PC-3 (cell line): ENCODE measurements around the gene STXBP5L. TPM values are rescaled to one million over a fixed set of nuclear protein-coding genes. Genes with fewer than 3 reads are reported as not detected.
"Not testable (repeated sequence)": the region's sequence is repeated elsewhere in the genome, so short reads cannot be mapped to it uniquely, and the experiment has no call there.

Experiments
- ATAC-seq: fragments of 200-7000 bp; cut with Tn5 transposase; 2 replicates; pipeline ENCODE4 v1.9.1; 2020; ENCODE audit warnings: mild to moderate bottlenecking, moderate library complexity
- BruUV-seq: library from RNA; stranded (reverse); fragments of 400-500 nt; replicated peaks from 2 replicates; lab custom pipeline; 2021; lab: Mats Ljungman, UMichigan
- CTCF ChIA-PET: fragments of 300-600 bp; sonication (Branson Sonifier 250); formaldehyde crosslinking; loops from one replicate; lab custom pipeline; 2022; ENCODE audit warnings: antibody characterized with exemption; lab: Charles Lee
- POLR2A ChIA-PET: fragments of 300-600 bp; sonication (Branson Sonifier 250); formaldehyde crosslinking; loops from one replicate; lab custom pipeline; 2022; ENCODE audit warnings: antibody characterized with exemption; ENCODE audit not compliant: unreplicated experiment; lab: Charles Lee
- DNase-seq: peaks from one replicate; pipeline ENCODE4 v3.0.0-alpha.2; 2015
- H2AFZ ChIP-seq: fragments of 300-600 bp; sonication (generic); 2 replicates; pipeline ENCODE4 v1.6.0; 2016; ENCODE audit warnings: antibody characterized with exemption, low read length
- H3F3A ChIP-seq: fragments of 300-600 bp; sonication (generic); one replicate; pipeline ENCODE4 v1.6.0; 2017; ENCODE audit warnings: antibody characterized with exemption, low read length, control low read depth, mild to moderate bottlenecking; ENCODE audit not compliant: unreplicated experiment
- H3K27ac ChIP-seq: fragments of 300-600 bp; sonication (generic); 2 replicates; pipeline ENCODE4 v1.5.1; 2016; ENCODE audit warnings: mild to moderate bottlenecking, low read length
- H3K27me3 ChIP-seq: fragments of 300-600 bp; sonication (generic); 2 replicates; pipeline ENCODE4 v1.6.1; 2016; ENCODE audit warnings: low read length, mixed read lengths
- H3K36me3 ChIP-seq: fragments of 300-600 bp; sonication (generic); 2 replicates; pipeline ENCODE4 v1.6.1; 2016; ENCODE audit warnings: low read depth, mixed run types, low read length, mixed read lengths
- H3K4me1 ChIP-seq: fragments of 300-600 bp; sonication (generic); 2 replicates; pipeline ENCODE4 v1.5.1; 2016; ENCODE audit warnings: low read length; ENCODE audit not compliant: insufficient read depth
- H3K4me2 ChIP-seq: fragments of 300-600 bp; sonication (generic); 2 replicates; pipeline ENCODE4 v1.6.0; 2016; ENCODE audit warnings: low read length
- H3K4me3 ChIP-seq: fragments of 300-600 bp; sonication (generic); 2 replicates; pipeline ENCODE4 v1.5.1; 2016; ENCODE audit warnings: mild to moderate bottlenecking, low read length, mixed read lengths
- H3K79me2 ChIP-seq: fragments of 300-600 bp; sonication (generic); 2 replicates; pipeline ENCODE4 v1.6.1; 2017; ENCODE audit warnings: low read length, mixed read lengths
- H3K9ac ChIP-seq: fragments of 300-600 bp; sonication (generic); 2 replicates; pipeline ENCODE4 v1.6.0; 2016; ENCODE audit warnings: mild to moderate bottlenecking, low read length
- H3K9me2 ChIP-seq: fragments of 300-600 bp; sonication (generic); replicated peaks from 2 replicates; pipeline ENCODE4 v1.6.1; 2016; ENCODE audit warnings: mixed run types, low read length, mixed read lengths
- H3K9me3 ChIP-seq: fragments of 300-600 bp; sonication (generic); 2 replicates; pipeline ENCODE4 v1.6.1; 2016; ENCODE audit warnings: low read length, mixed read lengths
- H4K20me1 ChIP-seq: fragments of 300-600 bp; sonication (generic); 2 replicates; pipeline ENCODE4 v1.6.1; 2016; ENCODE audit warnings: low read length, mixed read lengths
- EZH2 ChIP-seq: fragments of 300-600 bp; sonication (generic); IDR thresholded peaks from one replicate; pipeline ENCODE4 v1.6.1; 2017; ENCODE audit warnings: antibody characterized with exemption, mild to moderate bottlenecking, low read length; ENCODE audit not compliant: unreplicated experiment
- EZH2phosphoT487 ChIP-seq: fragments of 300-600 bp; sonication (generic); IDR thresholded peaks from 2 replicates; pipeline ENCODE4 v1.6.1; 2018; ENCODE audit warnings: mild to moderate bottlenecking, antibody characterized with exemption, low read length, borderline replicate concordance
- intact Hi-C: fragments of 100-400 bp; cut with micrococcal nuclease; formaldehyde crosslinking; loops from 2 replicates; pipeline ENCODE4 v1.9.0; 2023
- total RNA-seq: library from RNA; depleted of rRNA; stranded (reverse); fragments of >200 nt; gene quantifications from 2 replicates; pipeline ENCODE4 v1.2.3, GENCODE V29; 2014
- TF ChIP-seq, protein P1 (sequence below): fragments of 300-600 bp; sonication (generic); conservative IDR thresholded peaks from 2 replicates; pipeline ENCODE4 v1.5.1; 2017; ENCODE audit warnings: antibody characterized with exemption, low read depth, mild to moderate bottlenecking, low read length

Gene STXBP5L
- total RNA-seq, 1 experiment from 2014 or later = not detected

DNA sequence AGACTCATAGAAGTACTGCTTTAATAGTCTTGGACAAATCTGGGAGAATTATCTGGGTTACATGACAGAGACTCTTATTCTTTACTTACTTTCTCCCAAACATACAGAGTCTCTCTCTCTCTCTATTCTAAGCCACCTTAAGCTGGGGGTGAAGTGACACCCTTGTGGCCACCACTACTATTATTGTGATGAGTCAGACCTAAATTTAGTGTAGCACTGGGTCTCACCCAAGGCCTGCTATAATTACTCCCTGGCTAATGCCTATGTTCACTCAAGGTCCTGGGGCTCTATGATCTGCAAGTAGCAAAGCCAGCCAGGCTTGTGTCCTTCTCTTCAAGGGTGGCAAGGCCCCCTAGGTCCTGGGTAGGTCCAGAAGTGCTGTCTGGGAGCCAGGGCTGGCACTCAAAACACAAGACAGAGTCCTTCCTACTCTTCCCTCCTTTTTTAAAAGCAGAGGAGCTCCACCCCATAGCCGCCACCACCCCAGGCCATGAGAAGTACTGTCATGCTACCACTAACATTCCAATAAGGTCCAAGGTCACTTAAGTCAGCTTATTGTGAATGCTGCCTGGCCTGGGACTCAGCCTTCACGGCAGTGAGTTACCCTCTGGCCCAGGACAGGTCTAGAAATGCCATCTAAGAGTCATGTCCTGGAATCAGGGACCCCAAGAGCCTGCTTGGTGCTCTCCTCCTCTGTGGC lies 454.2 kb downstream of the STXBP5L start:
- no peak overlapping the region for H2AFZ ChIP-seq

DNA sequence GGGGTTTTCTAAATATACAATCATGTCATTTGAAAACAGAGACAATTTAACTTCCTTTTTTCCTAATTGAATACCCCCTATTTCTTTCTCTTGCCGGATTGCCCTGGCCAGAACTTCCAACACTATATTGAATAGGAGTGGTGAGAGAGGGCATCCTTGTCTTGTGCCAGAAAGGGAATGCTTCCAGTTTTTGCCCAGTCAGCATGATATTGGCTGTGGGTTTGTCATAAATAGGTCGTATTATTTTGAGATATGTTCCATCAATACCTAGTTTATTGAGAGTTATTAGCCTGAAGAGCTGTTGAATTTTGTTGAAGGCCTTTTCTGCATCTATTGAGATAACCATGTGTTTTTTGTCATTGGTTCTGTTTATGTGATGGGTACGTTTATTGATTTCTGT lies 480.3 kb downstream of the STXBP5L start:
- H2AFZ ChIP-seq, H4K20me1 ChIP-seq, DNase-seq, BruUV-seq, H3K9me2 ChIP-seq, H3K27me3 ChIP-seq, H3K9me3 ChIP-seq, intact Hi-C loops, H3K4me3 ChIP-seq, H3K36me3 ChIP-seq, CTCF ChIA-PET, H3K9ac ChIP-seq, H3K27ac ChIP-seq, POLR2A ChIA-PET, H3K79me2 ChIP-seq, H3F3A ChIP-seq, H3K4me2 ChIP-seq, H3K4me1 ChIP-seq, ATAC-seq: not testable (repeated sequence)

More for the DNA sequence above, 454.2 kb downstream of the STXBP5L start:
- no peaks in the 10 kb centered on the region for H3K9me3 ChIP-seq
- ChIA-PET CTCF (no interaction called here), POLR2A (interaction anchor here (0.6 kb wide), 1 partner anchor 837 kb away, joined by 4 read pairs; no protein-coding TSS in a partner anchor)
- H3K27ac ChIP-seq = no peak overlapping the region
- no peaks in the 10 kb centered on the region for H3K79me2 ChIP-seq
- no peaks in the 10 kb centered on the region for H3K4me1 ChIP-seq
- H3K27me3 ChIP-seq = no peaks in the 10 kb centered on the region
- H3K4me2 ChIP-seq = no peak overlapping the region
- intact Hi-C loops = no loop called here
- no peaks in the 10 kb centered on the region for H4K20me1 ChIP-seq
- H3K36me3 ChIP-seq = no peaks in the 10 kb centered on the region
- BruUV-seq = no TSS peak
- H3K4me3 ChIP-seq = no peak overlapping the region
- TF ChIP-seq EZH2 (no peak), EZH2phosphoT487 (no peak)
- TF ChIP-seq, protein P1, sequence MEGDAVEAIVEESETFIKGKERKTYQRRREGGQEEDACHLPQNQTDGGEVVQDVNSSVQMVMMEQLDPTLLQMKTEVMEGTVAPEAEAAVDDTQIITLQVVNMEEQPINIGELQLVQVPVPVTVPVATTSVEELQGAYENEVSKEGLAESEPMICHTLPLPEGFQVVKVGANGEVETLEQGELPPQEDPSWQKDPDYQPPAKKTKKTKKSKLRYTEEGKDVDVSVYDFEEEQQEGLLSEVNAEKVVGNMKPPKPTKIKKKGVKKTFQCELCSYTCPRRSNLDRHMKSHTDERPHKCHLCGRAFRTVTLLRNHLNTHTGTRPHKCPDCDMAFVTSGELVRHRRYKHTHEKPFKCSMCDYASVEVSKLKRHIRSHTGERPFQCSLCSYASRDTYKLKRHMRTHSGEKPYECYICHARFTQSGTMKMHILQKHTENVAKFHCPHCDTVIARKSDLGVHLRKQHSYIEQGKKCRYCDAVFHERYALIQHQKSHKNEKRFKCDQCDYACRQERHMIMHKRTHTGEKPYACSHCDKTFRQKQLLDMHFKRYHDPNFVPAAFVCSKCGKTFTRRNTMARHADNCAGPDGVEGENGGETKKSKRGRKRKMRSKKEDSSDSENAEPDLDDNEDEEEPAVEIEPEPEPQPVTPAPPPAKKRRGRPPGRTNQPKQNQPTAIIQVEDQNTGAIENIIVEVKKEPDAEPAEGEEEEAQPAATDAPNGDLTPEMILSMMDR = no peak
- DNase-seq = no peak
- no peak for ATAC-seq
- H3K9me2 ChIP-seq = no peaks in the 10 kb centered on the region
- H3F3A ChIP-seq = no peaks in the 10 kb centered on the region
- no peak overlapping the region for H3K9ac ChIP-seq

DNA sequence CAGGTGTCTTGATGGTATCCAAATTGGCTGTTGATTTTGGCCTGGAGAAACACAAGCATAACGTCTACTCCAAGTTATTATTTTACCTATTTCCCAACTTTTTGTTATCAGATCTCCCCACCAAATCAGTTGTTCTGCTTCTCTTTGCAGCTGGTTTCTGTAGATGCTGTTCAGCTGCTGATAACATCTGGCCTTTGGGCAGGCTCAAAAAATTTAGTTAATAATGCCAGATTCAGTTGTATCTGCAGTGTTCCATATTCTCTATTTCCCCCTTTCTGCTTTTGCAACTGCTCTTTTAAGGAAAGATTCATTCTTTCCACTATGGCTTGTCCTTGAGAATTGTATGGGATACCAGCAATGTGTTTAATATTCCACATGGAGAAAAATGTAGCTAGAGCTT lies 488.0 kb downstream of the STXBP5L start:
- H3K27me3 ChIP-seq, intact Hi-C loops, DNase-seq, H3K4me2 ChIP-seq, H3K27ac ChIP-seq, H3K79me2 ChIP-seq, POLR2A ChIA-PET, H3K4me1 ChIP-seq, H2AFZ ChIP-seq, H4K20me1 ChIP-seq, H3K9me2 ChIP-seq, H3K9me3 ChIP-seq, H3K4me3 ChIP-seq, BruUV-seq, H3F3A ChIP-seq, ATAC-seq, H3K9ac ChIP-seq, H3K36me3 ChIP-seq, CTCF ChIA-PET: not testable (repeated sequence)

DNA sequence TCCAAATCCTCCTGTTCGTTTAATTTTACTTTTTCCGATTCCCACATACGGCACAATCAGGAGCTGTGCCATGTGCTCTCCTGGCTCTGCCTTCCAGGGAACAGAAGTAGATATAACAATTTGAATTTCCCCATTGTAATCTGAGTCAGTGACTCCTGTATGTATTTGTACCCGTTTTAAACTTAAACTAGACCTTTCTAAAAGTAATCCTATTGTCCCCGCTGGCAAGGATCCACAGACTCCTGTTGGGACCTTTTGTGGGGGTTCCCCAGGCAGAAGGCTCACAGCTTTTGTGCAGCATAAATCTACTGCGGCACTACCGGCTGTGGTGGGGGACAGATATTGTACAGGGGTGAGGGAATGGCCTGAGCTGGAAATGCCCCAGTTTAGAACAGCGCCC lies 490.0 kb downstream of the STXBP5L start:
- H3F3A ChIP-seq, H3K27me3 ChIP-seq, H3K9me2 ChIP-seq, H2AFZ ChIP-seq, H3K4me3 ChIP-seq, H3K36me3 ChIP-seq, H3K9ac ChIP-seq, CTCF ChIA-PET, ATAC-seq, DNase-seq, intact Hi-C loops, H3K9me3 ChIP-seq, H3K27ac ChIP-seq, H3K79me2 ChIP-seq, POLR2A ChIA-PET, H3K4me1 ChIP-seq, BruUV-seq, H4K20me1 ChIP-seq, H3K4me2 ChIP-seq: not testable (repeated sequence)
